DMS79 (cell line): ENCODE data around the gene PIWIL4.

ENCODE experiments used
- DNase-seq: peaks from one replicate; lab custom pipeline; 2025; lab: John Stamatoyannopoulos, UW

Gene PIWIL4

DNA sequence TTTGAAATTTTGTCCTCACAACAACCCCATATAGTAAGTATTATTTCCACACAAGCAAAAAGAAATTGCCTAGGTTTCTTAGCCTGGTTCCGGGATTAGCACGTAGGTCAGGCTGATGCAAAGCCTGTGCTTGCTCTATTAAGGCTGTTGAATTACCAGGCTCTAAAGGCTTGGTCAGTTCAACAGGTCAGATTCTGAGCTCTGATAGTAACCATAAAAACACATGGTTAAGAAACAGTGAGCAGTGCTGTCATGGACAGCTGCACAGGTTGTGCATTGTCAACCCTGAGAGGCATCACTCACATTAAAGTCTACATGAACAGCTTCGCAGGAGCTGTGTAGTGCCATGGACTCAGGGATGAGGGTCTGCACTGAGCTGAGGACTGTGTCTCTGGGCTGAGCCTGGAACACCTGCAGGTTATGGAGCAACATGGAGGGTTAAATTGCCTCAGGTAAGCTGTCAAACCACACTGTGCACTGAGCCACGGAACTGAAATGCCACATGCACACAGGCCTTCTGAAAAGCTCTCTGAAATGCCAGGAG, 98.0 kb downstream of the PIWIL4 start:
- no peak for DNase-seq

DNA sequence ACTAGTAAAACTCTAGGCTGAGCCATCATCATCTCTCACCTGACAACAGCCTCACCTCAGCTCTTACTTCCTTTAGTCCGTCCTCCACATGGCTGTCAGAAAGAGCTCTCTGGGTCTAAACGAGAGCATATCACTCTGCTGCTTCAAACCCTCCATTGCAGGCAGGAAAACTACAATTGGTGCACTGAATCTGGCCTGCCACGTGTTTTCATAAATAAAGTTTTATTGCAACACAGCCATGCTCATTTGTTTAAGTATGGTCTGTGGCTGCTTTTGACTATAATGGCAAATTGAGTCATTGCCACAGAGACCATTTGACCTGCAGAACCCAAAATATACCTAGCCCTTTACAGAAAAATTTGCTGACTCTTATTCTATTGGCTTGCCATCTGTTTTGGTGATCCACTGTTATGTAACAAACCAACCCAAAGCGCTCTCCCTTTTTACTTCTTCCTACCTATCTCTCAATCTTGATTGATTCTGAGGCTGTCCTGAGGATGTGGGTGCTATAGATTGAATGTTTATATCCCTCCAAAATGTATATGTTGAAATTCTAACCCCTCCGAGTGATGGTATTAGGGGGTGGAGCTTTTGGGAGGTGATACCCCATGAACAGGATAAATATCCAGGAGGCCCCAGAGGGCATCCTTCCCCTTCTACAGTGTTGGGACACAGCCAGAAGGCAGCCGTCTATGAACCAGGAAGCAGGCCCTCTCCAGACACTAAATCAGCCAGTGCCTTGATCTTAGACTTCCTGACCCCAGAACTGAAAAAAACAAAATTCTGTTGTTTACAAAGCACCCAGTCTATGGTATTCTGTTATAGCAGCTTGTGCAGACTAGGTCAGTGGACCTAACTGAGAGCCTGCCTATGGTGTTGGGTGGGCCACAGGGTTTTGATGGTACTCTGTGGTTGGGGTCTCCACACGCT, 99.9 kb downstream of the PIWIL4 start:
- no peak for DNase-seq

DNA sequence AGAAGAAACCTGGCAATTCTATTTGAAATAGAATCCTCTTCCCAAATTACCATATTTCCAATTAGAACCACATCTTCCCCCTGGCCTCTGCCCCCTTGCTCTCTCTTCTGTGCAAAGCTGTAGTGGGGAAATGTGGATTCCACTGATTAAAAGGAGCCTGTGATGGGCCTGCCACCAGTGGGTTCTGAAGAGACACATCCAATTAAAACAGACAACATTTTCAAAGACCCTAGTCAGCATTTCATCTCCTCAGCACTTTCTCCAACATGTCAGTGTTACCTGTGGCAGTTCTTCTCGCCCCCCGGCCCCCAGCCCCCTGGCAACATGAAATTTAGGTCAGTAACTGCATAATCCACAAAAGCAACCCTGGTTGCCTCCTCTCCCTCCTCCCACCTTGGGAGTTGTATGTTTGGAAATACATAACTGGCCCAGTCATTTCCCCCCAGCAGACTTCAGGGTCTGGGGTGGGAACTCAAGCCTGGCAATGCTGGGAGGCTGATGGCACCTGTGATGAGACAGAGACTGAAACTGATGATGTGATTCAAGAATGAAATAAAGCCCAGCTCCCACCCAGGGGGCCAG, 101.1 kb downstream of the PIWIL4 start:
- DNase-seq, result no peak

DNA sequence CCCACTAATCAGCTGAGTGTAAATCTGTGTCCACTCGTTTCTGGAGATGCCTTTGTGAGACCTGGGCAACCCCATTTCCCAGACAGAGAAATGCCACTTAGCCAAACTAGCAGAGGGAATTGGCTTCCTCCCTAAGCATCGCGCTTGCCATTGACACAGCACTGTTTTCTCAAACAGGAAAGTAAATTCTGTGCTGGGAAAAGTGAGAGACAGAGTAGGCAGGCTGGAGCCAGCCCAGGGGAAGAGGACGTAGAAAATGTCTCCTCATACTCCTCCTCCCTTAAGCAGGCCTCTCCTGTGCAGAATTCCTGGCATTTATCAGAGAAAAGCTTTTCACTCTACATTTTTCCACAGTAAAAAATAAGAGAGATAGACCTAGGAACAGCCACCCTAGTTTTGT, 101.9 kb downstream of the PIWIL4 start:
- no peak for DNase-seq
